ENCODE data around the gene THOC5.
"Not testable (repeated sequence)": the region's sequence is repeated elsewhere in the genome, so short reads cannot be mapped to it uniquely, and the experiment has no call there.

The THOC5 gene

GRCh38 chr22:29574762-29575450 lies 21.3 kb upstream of the THOC5 start:
- Mint-ChIP-seq H3K4me1 (ENCODE audit: low read depth in 2 of 2) (peaks cover 0 to 2% of the 10 kb centered on the region in 2 donors), H3K36me3 (ENCODE audit: insufficient read depth) (peaks cover 19% of the 10 kb centered on the region), H3K4me3 (no peak overlapping the region), H3K27ac (peak overlapping the region in 1 of 2 donors; percentile 62), H3K9me3 (no peaks in the 10 kb centered on the region), H3K27me3 (no peaks in the 10 kb centered on the region)
- no peak for DNase-seq
- no peak for ATAC-seq (replicated peaks)

GRCh38 chr22:29570912-29571549 lies 17.5 kb upstream of the THOC5 start:
- H3K27me3 Mint-ChIP-seq, result no peaks in the 10 kb centered on the region
- peaks cover 37% of the 10 kb centered on the region for H3K36me3 Mint-ChIP-seq (ENCODE audit: insufficient read depth)
- DNase-seq (no peak), ATAC-seq (replicated peaks) (no peak)
- H3K27ac Mint-ChIP-seq, result peak overlapping the region in 1 of 2 donors; percentile 83
- no peak overlapping the region for H3K4me3 Mint-ChIP-seq
- no peaks in the 10 kb centered on the region for H3K4me1 Mint-ChIP-seq (ENCODE audit: low read depth in 2 of 2)
- no peaks in the 10 kb centered on the region for H3K9me3 Mint-ChIP-seq

- peak overlapping the region in 1 of 2 donors; percentile 35 for H3K27ac Mint-ChIP-seq
These were observed 16.9 kb upstream of the THOC5 start for GRCh38 chr22:29570456-29570855.

GRCh38 chr22:29569011-29569678 lies 15.6 kb upstream of the THOC5 start:
- DNase-seq, result no peak
- H3K4me3 Mint-ChIP-seq, result no peak overlapping the region
- H3K27ac Mint-ChIP-seq, result no peak overlapping the region

More at GRCh38 chr22:29570456-29570855, 16.9 kb upstream of the THOC5 start:
- Mint-ChIP-seq H3K9me3 (no peaks in the 10 kb centered on the region), H3K4me3 (no peak overlapping the region), H3K36me3 (ENCODE audit: insufficient read depth) (peaks cover 37% of the 10 kb centered on the region), H3K4me1 (ENCODE audit: low read depth in 2 of 2) (no peaks in the 10 kb centered on the region), H3K27me3 (no peaks in the 10 kb centered on the region)
- DNase-seq (no peak), ATAC-seq (replicated peaks) (no peak)

GRCh38 chr22:29567338-29567737 lies 13.8 kb upstream of the THOC5 start:
- Mint-ChIP-seq H3K27me3 (no peaks in the 10 kb centered on the region), H3K4me1 (ENCODE audit: low read depth in 2 of 2) (no peaks in the 10 kb centered on the region), H3K4me3 (no peak overlapping the region), H3K27ac (no peak overlapping the region), H3K9me3 (no peaks in the 10 kb centered on the region), H3K36me3 (ENCODE audit: insufficient read depth) (peaks cover 22% of the 10 kb centered on the region)
- no peak for ATAC-seq (replicated peaks)
- no peak for DNase-seq

More at GRCh38 chr22:29569011-29569678, 15.6 kb upstream of the THOC5 start:
- Mint-ChIP-seq H3K9me3 (no peaks in the 10 kb centered on the region), H3K4me1 (ENCODE audit: low read depth in 2 of 2) (no peaks in the 10 kb centered on the region), H3K36me3 (ENCODE audit: insufficient read depth) (peaks cover 32% of the 10 kb centered on the region), H3K27me3 (no peaks in the 10 kb centered on the region)
- ATAC-seq (replicated peaks), result no peak

GRCh38 chr22:29566513-29566912 lies 13.0 kb upstream of the THOC5 start:
- not testable (repeated sequence) for H3K27me3 Mint-ChIP-seq; H3K4me3 Mint-ChIP-seq; DNase-seq; H3K9me3 Mint-ChIP-seq; H3K4me1 Mint-ChIP-seq (ENCODE audit: low read depth in 2 of 2); ATAC-seq (replicated peaks); H3K27ac Mint-ChIP-seq
- peaks cover 22% of the 10 kb centered on the region for H3K36me3 Mint-ChIP-seq (ENCODE audit: insufficient read depth)

- no peak for DNase-seq
- ATAC-seq (replicated peaks), result no peak
- H3K4me1 Mint-ChIP-seq (ENCODE audit: low read depth in 2 of 2), result peaks cover 0 to 3% of the 10 kb centered on the region in 2 donors
- peak overlapping the region; percentile 35 to 47 for H3K27ac Mint-ChIP-seq
- no peaks in the 10 kb centered on the region for H3K9me3 Mint-ChIP-seq
- H3K27me3 Mint-ChIP-seq, result no peaks in the 10 kb centered on the region
- H3K36me3 Mint-ChIP-seq (ENCODE audit: insufficient read depth), result peaks cover 22% of the 10 kb centered on the region
- no peak overlapping the region for H3K4me3 Mint-ChIP-seq
These were observed 10.3 kb upstream of the THOC5 start for GRCh38 chr22:29563652-29564460.

- H3K36me3 Mint-ChIP-seq (ENCODE audit: insufficient read depth), result peaks cover 23% of the 10 kb centered on the region
- H3K27me3 Mint-ChIP-seq, result no peaks in the 10 kb centered on the region
- no peak overlapping the region for H3K27ac Mint-ChIP-seq
- no peak for ATAC-seq (replicated peaks)
- H3K4me3 Mint-ChIP-seq, result no peak overlapping the region
- peaks cover 0 to 3% of the 10 kb centered on the region in 2 donors for H3K4me1 Mint-ChIP-seq (ENCODE audit: low read depth in 2 of 2)
- no peak for DNase-seq
- no peaks in the 10 kb centered on the region for H3K9me3 Mint-ChIP-seq
These were observed 6.3 kb upstream of the THOC5 start for GRCh38 chr22:29559853-29560252.

GRCh38 chr22:29559030-29559429 lies 5.5 kb upstream of the THOC5 start:
- peaks cover 23% of the 10 kb centered on the region for H3K36me3 Mint-ChIP-seq (ENCODE audit: insufficient read depth)
- H3K9me3 Mint-ChIP-seq, result no peaks in the 10 kb centered on the region
- ATAC-seq (replicated peaks), result no peak

GRCh38 chr22:29555065-29555644 lies 1.6 kb upstream of the THOC5 start:
- peaks cover 32% of the 10 kb centered on the region for H3K36me3 Mint-ChIP-seq (ENCODE audit: insufficient read depth)
- peak overlapping the region; percentile 47 to 81 for H3K4me3 Mint-ChIP-seq
- ATAC-seq (replicated peaks), result no peak
- H3K27ac Mint-ChIP-seq, result peak overlapping the region; percentile 92 to 95
- no peaks in the 10 kb centered on the region for H3K9me3 Mint-ChIP-seq
- no peak for DNase-seq
- peaks cover 13 to 16% of the 10 kb centered on the region in 2 donors for H3K4me1 Mint-ChIP-seq (ENCODE audit: low read depth in 2 of 2)
- H3K27me3 Mint-ChIP-seq, result no peaks in the 10 kb centered on the region

More at GRCh38 chr22:29559030-29559429, 5.5 kb upstream of the THOC5 start:
- Mint-ChIP-seq H3K4me1 (ENCODE audit: low read depth in 2 of 2) (peaks cover 3 to 4% of the 10 kb centered on the region in 2 donors), H3K4me3 (no peak overlapping the region), H3K27ac (no peak overlapping the region), H3K27me3 (no peaks in the 10 kb centered on the region)
- DNase-seq, result no peak

- peak overlapping the region in 1 of 2 donors; percentile 92 for H3K27ac Mint-ChIP-seq
- H3K4me1 Mint-ChIP-seq (ENCODE audit: low read depth in 2 of 2), result peaks cover 15 to 18% of the 10 kb centered on the region in 2 donors
- H3K36me3 Mint-ChIP-seq (ENCODE audit: insufficient read depth), result peaks cover 35% of the 10 kb centered on the region
- H3K4me3 Mint-ChIP-seq, result peak overlapping the region; percentile 81 to 83
- not testable (repeated sequence) for H3K27me3 Mint-ChIP-seq; ATAC-seq (replicated peaks); H3K9me3 Mint-ChIP-seq; DNase-seq
These were observed 1.2 kb downstream of the THOC5 start for GRCh38 chr22:29552357-29552756.

- no peak for DNase-seq
- Mint-ChIP-seq H3K36me3 (ENCODE audit: insufficient read depth) (peaks cover 44% of the 10 kb centered on the region), H3K9me3 (no peaks in the 10 kb centered on the region), H3K27ac (no peak overlapping the region), H3K4me1 (ENCODE audit: low read depth in 2 of 2) (peaks cover 15 to 18% of the 10 kb centered on the region in 2 donors), H3K27me3 (no peaks in the 10 kb centered on the region), H3K4me3 (no peak overlapping the region)
- no peak for ATAC-seq (replicated peaks)
These were observed 3.6 kb downstream of the THOC5 start for GRCh38 chr22:29550005-29550404.

- H3K9me3 Mint-ChIP-seq; ATAC-seq (replicated peaks); H3K4me3 Mint-ChIP-seq; H3K27me3 Mint-ChIP-seq; DNase-seq; H3K4me1 Mint-ChIP-seq (ENCODE audit: low read depth in 2 of 2): not testable (repeated sequence)
- Mint-ChIP-seq H3K27ac (peak overlapping the region; percentile 8 to 44), H3K36me3 (ENCODE audit: insufficient read depth) (peaks cover 74% of the 10 kb centered on the region)
These were observed 8.5 kb downstream of the THOC5 start for GRCh38 chr22:29545045-29545444.

Measured in effector memory CD8-positive, alpha-beta T cell (primary cell).